ENCODE results near the gene AGMAT.
"Not testable (repeated sequence)": the region's sequence is repeated elsewhere in the genome, so short reads cannot be mapped to it uniquely, and the experiment has no call there.

Gene AGMAT

DNA sequence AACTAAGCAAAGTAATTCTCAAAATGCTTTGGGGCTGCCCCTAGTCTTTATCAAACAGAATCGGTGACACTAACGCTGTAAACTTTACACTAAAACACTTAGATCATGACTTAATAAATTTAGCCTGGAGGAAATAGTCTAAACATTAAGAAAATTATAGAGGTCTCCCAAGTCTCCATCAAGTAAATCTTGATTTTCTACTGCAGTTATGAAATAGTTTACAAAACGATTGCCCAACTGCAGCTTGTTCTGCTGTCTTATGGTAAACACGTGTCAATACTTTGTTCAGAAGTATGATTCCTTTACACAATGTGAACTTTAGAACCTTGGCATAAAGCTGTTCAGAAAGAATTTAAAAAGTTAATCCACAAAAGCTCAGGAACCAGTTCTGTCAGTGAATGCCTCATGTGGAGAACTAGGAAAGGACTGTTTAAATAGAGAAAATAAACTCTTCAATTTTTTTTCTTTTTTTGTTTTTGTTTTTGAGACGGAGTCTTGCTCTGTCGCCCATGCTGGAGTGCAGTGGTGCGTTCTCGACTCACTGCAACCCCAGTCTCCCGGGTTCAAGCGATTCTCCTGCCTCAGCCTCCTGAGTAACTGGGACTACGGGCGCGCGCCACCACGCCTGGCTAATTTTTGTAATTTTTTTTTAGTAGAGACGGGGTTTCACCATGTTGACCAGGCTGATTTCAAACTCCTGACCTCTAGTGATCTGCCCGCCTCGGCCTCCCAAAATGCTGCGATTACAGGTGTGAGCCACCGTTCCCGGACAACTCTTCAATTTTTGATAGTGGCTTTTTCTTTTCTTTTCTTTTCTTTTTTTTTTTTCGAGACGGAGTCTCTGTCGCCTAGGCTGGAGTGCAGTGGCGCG lies 34.0 kb upstream of the AGMAT start:
- DNase-seq: no peak
- peaks cover 18% of the 10 kb centered on the region for H3K36me3 Mint-ChIP-seq
- peaks cover 62% of the 10 kb centered on the region for H3K4me1 Mint-ChIP-seq
- CTCF ChIA-PET: interaction anchor here (0.7 to 1.0 kb wide), 3 partner anchors 15 to 122 kb away, joined by 3 read pairs; no protein-coding TSS in a partner anchor
- H3K27me3 Mint-ChIP-seq: peaks cover 4% of the 10 kb centered on the region
- H3K27ac Mint-ChIP-seq: peak overlapping the region; percentile 94
- H3K4me3 Mint-ChIP-seq: peak overlapping the region; percentile 94
- H3K9me3 Mint-ChIP-seq: no peaks in the 10 kb centered on the region

DNA sequence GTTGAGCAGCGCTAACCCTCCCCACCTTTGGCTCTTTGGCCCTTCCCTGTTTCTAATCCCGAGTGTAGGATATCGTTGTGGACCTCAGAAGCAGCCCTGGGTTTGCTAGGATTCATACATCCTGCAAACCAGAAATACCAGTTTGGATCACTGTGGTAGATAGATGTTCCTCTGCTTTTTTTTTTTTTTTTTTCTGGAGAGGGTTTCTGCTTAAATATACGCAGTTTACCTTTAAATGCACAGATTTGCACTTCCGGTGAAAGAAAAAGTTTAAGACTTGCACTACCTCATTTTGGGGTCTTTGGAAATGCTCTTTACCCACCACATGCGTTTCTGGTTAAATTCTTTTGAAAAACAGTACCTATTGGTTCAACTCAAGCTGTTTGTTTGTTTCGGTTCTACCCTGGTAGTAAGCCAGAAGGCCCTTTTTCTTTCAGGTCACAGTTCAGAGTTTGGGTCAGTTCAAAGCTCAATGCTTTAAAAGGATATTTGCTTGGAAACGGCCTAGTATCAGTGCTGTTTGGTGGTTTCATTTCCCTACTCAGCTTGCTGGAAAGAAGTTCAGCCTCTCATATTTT lies 33.3 kb upstream of the AGMAT start:
- Mint-ChIP-seq H3K4me3 (peak overlapping the region; percentile 94), H3K4me1 (peaks cover 62% of the 10 kb centered on the region), H3K27me3 (peaks cover 6% of the 10 kb centered on the region), H3K27ac (peak overlapping the region; percentile 94), H3K9me3 (no peaks in the 10 kb centered on the region), H3K36me3 (peaks cover 18% of the 10 kb centered on the region)
- CTCF ChIA-PET: interaction anchor here (0.7 to 1.0 kb wide), 5 partner anchors 15 to 173 kb away, joined by 3 to 4 read pairs (median 3); no protein-coding TSS in a partner anchor
- DNase-seq: no peak

DNA sequence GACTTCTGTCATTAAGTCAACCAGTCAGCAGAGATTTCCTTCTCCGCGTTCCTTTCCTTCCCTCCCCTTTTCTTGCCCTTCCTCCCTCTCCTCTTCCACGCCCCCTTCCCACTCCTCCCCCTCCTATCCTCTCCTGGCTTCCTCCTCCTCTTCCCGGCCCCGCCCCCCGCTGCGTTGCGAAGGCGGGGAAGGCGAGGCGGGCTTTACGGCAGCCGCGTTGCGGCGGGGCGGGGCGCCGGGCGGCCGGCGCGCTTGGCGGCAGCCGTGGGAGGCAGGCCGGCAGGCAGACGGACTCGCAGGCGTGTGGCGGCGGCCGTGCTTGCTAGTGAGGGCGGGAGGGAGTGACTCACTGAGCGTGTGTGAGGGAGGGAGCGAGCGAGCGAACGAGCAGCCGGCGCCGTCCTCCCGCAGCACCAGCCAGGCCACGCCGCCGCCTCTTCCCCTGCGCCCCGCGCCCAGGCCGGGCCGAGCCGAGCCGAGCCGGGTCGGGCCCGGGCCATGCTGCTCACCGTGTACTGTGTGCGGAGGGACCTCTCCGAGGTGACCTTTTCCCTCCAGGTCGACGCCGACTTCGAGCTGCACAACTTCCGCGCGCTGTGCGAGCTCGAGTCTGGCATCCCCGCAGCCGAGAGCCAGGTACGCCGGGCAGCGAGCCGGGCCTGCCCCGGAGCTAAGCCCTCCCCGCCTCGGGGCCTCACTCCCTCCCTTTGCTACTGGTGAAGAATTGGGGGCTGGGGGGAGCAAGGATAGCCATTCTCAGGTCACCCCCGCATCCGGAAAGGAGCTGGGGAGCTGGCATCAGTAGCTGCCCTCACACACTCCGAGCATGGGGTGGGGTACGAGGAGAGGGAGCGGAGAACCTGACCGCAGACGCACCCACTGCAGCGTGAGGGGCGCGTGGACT lies 32.6 kb upstream of the AGMAT start, which contains the start of gene DDI2:
Gene DDI2, plus strand, starts transcription at position 286 of the 904 bp plus-strand sequence. Its CDS starts 213 bp downstream, at position 499.
- peaks cover 9% of the 10 kb centered on the region for H3K27me3 Mint-ChIP-seq
- peak; percentile 95 for DNase-seq
- H3K27ac Mint-ChIP-seq: peak within 1 kb of the TSS; percentile 94
- H3K36me3 Mint-ChIP-seq: peaks cover 13% of the 10 kb centered on the region
- H3K9me3 Mint-ChIP-seq: no peaks in the 10 kb centered on the region
- CTCF ChIA-PET: interaction anchor here (0.8 to 1.0 kb wide), 5 partner anchors 14 to 174 kb away, joined by 3 to 4 read pairs (median 3); no protein-coding TSS in a partner anchor
- H3K4me3 Mint-ChIP-seq: peak within 1 kb of the TSS; percentile 94
- H3K4me1 Mint-ChIP-seq: peaks cover 55% of the 10 kb centered on the region

DNA sequence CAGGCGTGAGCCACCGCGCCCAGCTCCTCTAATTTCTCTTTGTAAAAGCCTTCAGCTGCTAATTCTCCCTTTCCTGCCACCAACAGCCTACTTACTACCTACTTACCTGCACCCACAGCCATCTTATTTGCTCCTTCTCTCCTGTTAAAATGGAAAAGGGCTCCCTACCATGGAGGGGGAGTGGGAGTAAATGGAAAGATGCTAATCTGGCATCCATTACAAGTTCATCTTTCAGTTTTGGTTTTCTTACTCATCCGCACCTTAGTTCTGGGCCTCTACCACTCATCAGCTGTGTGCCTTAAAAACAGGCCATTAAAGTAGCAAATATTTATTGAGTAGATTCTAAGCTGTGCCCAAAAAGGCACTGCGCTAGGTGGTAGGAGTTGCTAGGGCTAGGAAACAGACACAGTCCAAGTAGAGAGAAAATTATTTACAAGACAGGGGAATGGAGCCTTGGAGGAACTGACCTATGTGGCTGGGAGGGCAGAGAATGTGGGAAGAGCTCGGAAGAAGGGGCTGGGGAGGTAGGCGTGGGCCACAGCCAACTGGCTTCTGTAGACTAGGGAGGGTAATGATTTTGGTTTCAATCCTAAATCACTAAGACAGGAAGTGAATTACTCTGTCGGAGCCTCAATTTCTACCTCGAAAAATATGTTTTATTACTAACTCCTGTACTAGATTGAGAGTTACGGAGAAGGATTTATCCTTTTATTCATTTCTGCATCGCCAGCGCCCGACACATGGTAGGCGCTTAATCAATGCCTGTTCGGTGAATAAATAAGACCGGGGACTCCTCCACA lies 31.7 kb upstream of the AGMAT start:
- H3K27ac Mint-ChIP-seq: peak overlapping the region; percentile 94
- H3K36me3 Mint-ChIP-seq: peaks cover 10% of the 10 kb centered on the region
- peak; percentile 28 for DNase-seq
- peak overlapping the region; percentile 94 for H3K4me3 Mint-ChIP-seq
- H3K9me3 Mint-ChIP-seq: no peaks in the 10 kb centered on the region
- CTCF ChIA-PET: interaction anchor here (1.0 kb wide), 2 partner anchors 12 to 21 kb away, joined by 3 to 4 read pairs; no protein-coding TSS in a partner anchor
- peaks cover 9% of the 10 kb centered on the region for H3K27me3 Mint-ChIP-seq
- H3K4me1 Mint-ChIP-seq: peaks cover 51% of the 10 kb centered on the region

DNA sequence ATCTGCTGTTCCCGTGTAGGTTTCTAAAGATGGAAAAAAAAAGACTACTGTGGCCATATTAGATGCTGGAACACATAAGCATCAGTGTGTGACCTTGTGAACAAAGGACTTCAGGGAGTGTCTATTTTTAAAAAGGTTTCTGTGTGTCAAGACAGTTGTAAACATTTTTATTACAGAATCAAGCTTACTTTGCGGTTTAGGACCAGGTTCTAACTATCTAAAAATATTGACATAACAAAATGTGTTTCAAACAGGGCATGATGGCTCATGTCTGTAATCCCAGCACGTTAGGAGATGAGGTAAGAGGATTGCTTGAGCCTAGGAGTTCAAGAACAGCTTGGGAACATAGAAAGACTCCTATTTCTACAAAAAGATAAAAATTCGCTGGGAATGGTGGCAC lies 25.3 kb upstream of the AGMAT start:
- H3K36me3 Mint-ChIP-seq: no peaks in the 10 kb centered on the region
- peaks cover 2% of the 10 kb centered on the region for H3K4me1 Mint-ChIP-seq
- no peaks in the 10 kb centered on the region for H3K9me3 Mint-ChIP-seq
- H3K4me3 Mint-ChIP-seq: no peak overlapping the region
- peaks cover 19% of the 10 kb centered on the region for H3K27me3 Mint-ChIP-seq
- H3K27ac Mint-ChIP-seq: no peak overlapping the region
- DNase-seq: no peak
- CTCF ChIA-PET: interaction anchor here (0.7 kb wide), 1 partner anchor 21 kb away, joined by 3 read pairs; no protein-coding TSS in a partner anchor

DNA sequence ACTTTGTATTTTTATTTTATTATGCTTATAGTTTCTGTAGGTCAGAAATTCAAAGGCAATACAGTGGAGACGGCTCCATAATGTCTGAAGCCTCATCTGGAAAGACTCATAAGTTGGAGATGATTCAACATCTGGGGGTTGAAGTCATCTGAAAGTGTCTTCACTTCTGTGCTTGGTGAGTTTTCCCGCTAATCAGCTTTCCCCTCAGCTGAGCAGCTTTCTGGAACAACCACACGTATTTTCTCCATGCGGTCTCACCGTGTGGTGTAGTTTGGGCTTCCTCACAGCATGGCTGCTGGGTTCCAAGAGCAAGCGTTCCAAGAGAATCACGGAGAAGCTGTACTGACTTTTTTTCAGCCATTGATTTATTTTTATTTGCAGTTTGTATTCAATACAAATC lies 24.8 kb upstream of the AGMAT start:
- Mint-ChIP-seq H3K4me1 (peaks cover 2% of the 10 kb centered on the region), H3K27me3 (peaks cover 18% of the 10 kb centered on the region), H3K4me3 (no peak overlapping the region), H3K9me3 (no peaks in the 10 kb centered on the region), H3K27ac (no peak overlapping the region), H3K36me3 (no peaks in the 10 kb centered on the region)
- DNase-seq: no peak
- CTCF ChIA-PET: no interaction called here

DNA sequence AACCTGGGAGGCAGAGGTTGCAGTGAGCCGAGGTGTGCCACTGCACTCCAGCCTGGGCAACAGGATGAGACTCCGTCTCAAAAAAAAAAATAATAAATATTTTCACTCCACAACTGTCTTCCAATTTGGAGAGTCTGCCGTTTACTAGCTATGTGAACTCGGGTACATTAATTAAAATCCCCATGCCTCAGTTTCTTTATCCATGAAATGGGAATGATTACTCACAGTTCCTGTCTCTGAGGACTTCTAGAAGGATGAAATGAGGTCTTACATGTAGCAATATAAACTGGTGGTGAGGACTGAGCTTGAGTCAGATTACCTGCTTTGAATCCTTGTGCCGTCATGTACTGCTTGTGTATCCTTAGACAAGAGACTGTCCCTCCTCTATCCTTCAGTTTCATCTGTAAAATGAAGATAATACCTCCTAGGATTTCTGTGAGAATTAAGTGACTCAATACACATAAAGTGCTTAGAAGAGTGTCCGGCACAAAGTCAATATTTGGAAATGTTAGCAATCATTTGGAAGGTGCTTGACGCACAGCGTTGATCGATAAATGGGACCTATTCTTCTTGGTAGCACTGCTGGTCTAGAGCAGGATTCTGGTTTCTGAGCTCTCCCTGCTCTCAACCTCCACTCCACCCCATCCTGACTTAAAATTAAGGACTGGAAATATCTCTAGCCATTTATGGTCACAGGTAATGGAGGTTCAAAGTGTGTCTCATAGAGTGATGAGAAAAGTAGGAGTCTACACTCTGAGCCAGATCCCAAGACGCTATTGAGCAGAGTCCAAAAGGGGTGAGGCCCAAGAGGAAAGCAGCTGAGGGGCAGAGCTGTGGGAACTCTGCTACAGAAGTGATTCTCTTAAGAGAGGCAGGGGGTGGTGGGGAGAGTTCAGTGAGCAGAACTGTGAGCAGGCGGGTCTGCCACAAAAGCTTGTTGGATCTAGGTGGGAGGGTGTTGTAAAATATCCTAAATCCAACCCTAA lies 20.8 kb upstream of the AGMAT start:
- no peak overlapping the region for H3K4me3 Mint-ChIP-seq
- CTCF ChIA-PET: interaction anchor here (1.3 kb wide), 1 partner anchor 10 kb away, joined by 3 read pairs; no protein-coding TSS in a partner anchor
- no peaks in the 10 kb centered on the region for H3K36me3 Mint-ChIP-seq
- no peaks in the 10 kb centered on the region for H3K9me3 Mint-ChIP-seq
- DNase-seq: no peak
- peaks cover 19% of the 10 kb centered on the region for H3K27me3 Mint-ChIP-seq
- H3K27ac Mint-ChIP-seq: no peak overlapping the region
- peaks cover 17% of the 10 kb centered on the region for H3K4me1 Mint-ChIP-seq

DNA sequence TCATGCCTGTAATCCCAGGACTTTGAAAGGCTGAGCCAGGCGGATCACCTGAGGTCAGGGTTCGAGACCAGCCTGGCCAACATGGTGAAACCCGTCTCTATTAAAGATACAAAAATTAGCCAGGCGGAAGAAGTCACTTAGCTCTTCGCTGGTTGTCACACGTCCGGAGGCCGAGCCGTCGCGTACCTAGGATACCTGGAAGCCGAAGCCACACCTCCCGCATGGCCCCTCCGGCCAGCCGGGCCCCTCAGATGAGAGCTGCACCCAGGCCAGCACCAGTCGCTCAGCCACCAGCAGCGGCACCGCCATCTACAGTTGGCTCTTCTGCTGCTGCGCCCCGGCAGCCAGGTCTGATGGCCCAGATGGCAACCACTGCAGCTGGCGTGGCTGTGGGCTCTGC lies 19.5 kb upstream of the AGMAT start:
- not testable (repeated sequence) for H3K9me3 Mint-ChIP-seq, DNase-seq, H3K27ac Mint-ChIP-seq, H3K36me3 Mint-ChIP-seq, H3K4me3 Mint-ChIP-seq
- CTCF ChIA-PET: interaction anchor here (1.3 kb wide), 1 partner anchor 12 kb away, joined by 3 read pairs; no protein-coding TSS in a partner anchor
- Mint-ChIP-seq H3K4me1 (peaks cover 17% of the 10 kb centered on the region), H3K27me3 (peaks cover 23% of the 10 kb centered on the region)

DNA sequence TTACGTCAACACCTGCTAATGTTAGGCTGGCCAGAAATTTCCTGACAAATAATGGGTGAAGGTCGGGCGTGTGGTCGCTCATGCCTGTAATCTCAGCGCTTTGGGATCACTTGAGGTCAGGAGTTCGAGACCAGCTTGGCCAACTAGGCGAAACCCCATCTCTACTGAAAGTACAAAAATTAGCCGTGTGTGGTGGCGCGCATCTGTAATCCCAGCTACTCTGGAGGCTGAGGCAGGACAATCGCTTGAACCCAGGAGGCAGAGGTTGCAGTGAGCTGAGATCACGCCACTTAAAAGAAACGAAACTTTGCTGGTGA lies 19.1 kb upstream of the AGMAT start:
- Mint-ChIP-seq H3K4me1 (peaks cover 17% of the 10 kb centered on the region), H3K27ac (peak overlapping the region; percentile 15), H3K27me3 (peaks cover 28% of the 10 kb centered on the region), H3K4me3 (peak overlapping the region; percentile 50)
- not testable (repeated sequence) for H3K36me3 Mint-ChIP-seq, DNase-seq, H3K9me3 Mint-ChIP-seq
- CTCF ChIA-PET: interaction anchor here (1.0 to 1.7 kb wide), 3 partner anchors 12 to 14 kb away, joined by 3 to 5 read pairs (median 3); no protein-coding TSS in a partner anchor

DNA sequence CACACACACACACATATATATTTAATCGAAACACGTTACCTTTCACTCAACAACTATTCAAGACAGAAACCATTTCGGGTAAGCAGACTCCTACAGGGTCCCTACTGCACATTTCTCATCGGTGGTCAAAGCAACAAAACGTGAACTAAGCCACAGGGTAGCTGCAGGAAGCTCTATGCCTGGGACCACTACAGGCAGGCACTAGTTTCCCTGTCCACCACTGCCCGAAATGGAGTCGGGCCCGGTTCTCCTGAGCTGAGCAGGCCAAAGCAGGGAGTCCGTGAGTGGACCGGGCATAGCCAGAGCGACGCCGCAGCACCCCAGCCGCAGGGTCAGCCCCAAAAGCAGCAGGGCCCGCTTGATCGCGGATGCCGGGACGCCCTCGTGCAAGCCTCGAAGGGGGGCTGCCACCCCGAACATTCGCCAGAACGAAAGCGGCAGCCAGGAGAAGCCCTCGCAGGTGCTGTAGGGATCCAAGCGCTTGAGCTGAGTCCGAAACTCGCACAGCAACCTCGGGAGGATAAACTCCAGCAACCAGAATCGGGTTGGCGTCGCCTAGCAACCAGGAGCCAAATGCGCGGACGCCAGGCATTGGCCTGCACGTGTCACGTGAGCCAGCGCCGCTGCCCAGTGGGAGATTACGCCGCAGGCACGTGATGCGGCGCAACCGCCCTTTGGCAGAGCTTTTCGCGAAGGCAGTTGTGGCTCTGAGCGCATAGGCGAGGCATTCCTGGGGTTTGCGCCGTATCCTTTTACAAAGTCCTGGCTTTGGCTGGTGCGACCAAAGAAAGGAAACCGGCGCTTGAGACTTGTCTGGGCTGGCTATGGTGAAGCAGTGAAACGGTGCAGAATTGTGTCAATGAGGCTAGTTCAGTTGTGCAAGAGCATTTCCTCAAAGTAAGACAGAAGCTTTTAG lies 18.5 kb upstream of the AGMAT start:
- Mint-ChIP-seq H3K4me1 (peaks cover 17% of the 10 kb centered on the region), H3K27me3 (peaks cover 29% of the 10 kb centered on the region), H3K36me3 (no peaks in the 10 kb centered on the region), H3K4me3 (peak overlapping the region; percentile 50), H3K9me3 (no peaks in the 10 kb centered on the region), H3K27ac (peak overlapping the region; percentile 9)
- CTCF ChIA-PET: interaction anchor here (0.6 to 1.7 kb wide), 3 partner anchors 11 to 100 kb away, joined by 3 to 5 read pairs (median 3); no protein-coding TSS in a partner anchor
- DNase-seq: peak; percentile 97

DNA sequence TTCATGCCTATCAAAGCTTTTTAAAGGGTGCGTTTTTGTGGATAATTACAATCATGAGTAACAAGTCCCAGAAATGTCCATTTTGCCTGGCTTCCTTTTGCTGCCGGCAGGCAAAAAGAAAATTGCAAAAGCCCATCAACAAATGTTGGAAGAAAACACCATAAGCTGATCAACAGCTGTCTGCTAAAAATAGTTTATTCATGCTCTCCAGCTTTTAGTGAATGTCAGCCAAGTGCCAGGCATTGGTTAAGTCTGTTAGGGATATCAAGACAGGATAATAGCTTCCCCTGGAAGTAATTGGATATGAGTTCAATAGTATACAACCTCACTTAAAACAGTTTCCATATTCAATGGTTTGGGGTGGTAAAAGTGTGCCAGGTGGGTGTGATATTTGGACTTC lies 13.6 kb upstream of the AGMAT start:
- no peaks in the 10 kb centered on the region for H3K36me3 Mint-ChIP-seq
- H3K9me3 Mint-ChIP-seq: no peaks in the 10 kb centered on the region
- H3K27ac Mint-ChIP-seq: no peak overlapping the region
- H3K4me1 Mint-ChIP-seq: peaks cover 8% of the 10 kb centered on the region
- H3K4me3 Mint-ChIP-seq: no peak overlapping the region
- CTCF ChIA-PET: interaction anchor here (7.9 kb wide), 1 partner anchor 141 kb away, joined by 60 read pairs; the partner anchor contains the start of gene TMEM82
- no peak for DNase-seq
- peaks cover 28% of the 10 kb centered on the region for H3K27me3 Mint-ChIP-seq

Data from activated naive CD4-positive, alpha-beta T cell treated with anti-CD3 and anti-CD28 coated beads, Interleukin-2, amount 10 ng/mL, durations not matched to agents 7 days and 5 days (primary cell).